Fibroblast of lung (primary cell): ENCODE measurements around the gene EPHB3. TPM values are rescaled to one million over a fixed set of nuclear protein-coding genes. Genes with fewer than 3 reads are reported as not detected.

Experiments
- DNase-seq, 2 donors: peaks; one replicate each; pipeline versions ENCODE4 v3.0.0 to v3.0.0-alpha.2; 2010; ENCODE audit warnings: low read depth in 2 of 2
- H2AFZ ChIP-seq: 2 replicates; pipeline ENCODE4 v1.5.1; 2012; ENCODE audit warnings: low read length, control low read depth, inconsistent platforms
- H3K27ac ChIP-seq: 2 replicates; pipeline ENCODE4 v1.5.1; 2011; ENCODE audit warnings: low read length, control low read depth; ENCODE audit not compliant: insufficient read depth
- H3K27me3 ChIP-seq: 2 replicates; pipeline ENCODE4 v1.5.1; 2011; ENCODE audit warnings: mild to moderate bottlenecking, low read length; ENCODE audit not compliant: control insufficient read depth, insufficient read depth
- H3K36me3 ChIP-seq: 2 replicates; pipeline ENCODE4 v1.5.1; 2011; ENCODE audit warnings: low read length; ENCODE audit not compliant: control insufficient read depth, insufficient read depth
- H3K4me1 ChIP-seq: 2 replicates; pipeline ENCODE4 v1.5.1; 2011; ENCODE audit warnings: low read length; ENCODE audit not compliant: control insufficient read depth, insufficient read depth; ENCODE audit errors: extremely low read depth
- H3K4me2 ChIP-seq: 2 replicates; pipeline ENCODE4 v1.5.1; 2011; ENCODE audit warnings: low read length, control low read depth; ENCODE audit not compliant: insufficient read depth; ENCODE audit errors: extremely low read depth
- H3K4me3 ChIP-seq, 4 experiments: fragments of 200-600 bp in 1 of 4; sonication (generic) in 1 of 4; replicated peaks in 1 of 4; 2 replicates each; pipeline ENCODE4 v1.5.1; 2011 to 2016; ENCODE audit warnings: low read length in 4 of 4, low read depth in 3 of 4, mild to moderate bottlenecking in 3 of 4, control low read depth in 2 of 4, inconsistent platforms in 1 of 4, mixed read lengths in 1 of 4; ENCODE audit not compliant: insufficient read depth in 1 of 4; ENCODE audit errors: control extremely low read depth in 1 of 4
- H3K79me2 ChIP-seq: 2 replicates; pipeline ENCODE4 v1.5.1; 2012; ENCODE audit warnings: mild to moderate bottlenecking, low read length, inconsistent platforms; ENCODE audit not compliant: control insufficient read depth, insufficient read depth
- H3K9ac ChIP-seq: 2 replicates; pipeline ENCODE4 v1.5.1; 2011; ENCODE audit warnings: mild to moderate bottlenecking, low read length, control low read depth; ENCODE audit not compliant: insufficient read depth
- H3K9me3 ChIP-seq: 2 replicates; pipeline ENCODE4 v1.5.1; 2012; ENCODE audit warnings: low read depth, low read length; ENCODE audit not compliant: control insufficient read depth, insufficient read depth
- H4K20me1 ChIP-seq: 2 replicates; pipeline ENCODE4 v1.5.1; 2011; ENCODE audit warnings: low read length; ENCODE audit not compliant: control insufficient read depth, insufficient read depth; ENCODE audit errors: extremely low read depth
- EZH2 ChIP-seq: IDR thresholded peaks from 2 replicates; pipeline ENCODE4 v1.5.1; 2012; ENCODE audit warnings: low read length, control low read depth, mild to moderate bottlenecking; ENCODE audit errors: missing control alignments
- polyA plus RNA-seq, 2 donors: library from polyadenylated mRNA; depleted of rRNA in 1 of 2; stranded (reverse) in 1 of 2; unstranded in 1 of 2; fragments of >200 nt; gene quantifications; 2 replicates each; pipeline ENCODE4 v1.2.1, GENCODE V29; 2011 to 2012; ENCODE audit warnings: missing spikeins in 1 of 2
- total RNA-seq: library from RNA; depleted of rRNA; stranded (reverse); fragments of >200 nt; gene quantifications from 2 replicates; pipeline ENCODE4 v1.2.1, GENCODE V29; 2014
- TF ChIP-seq, protein P1 (sequence below), 2 donors: IDR thresholded peaks in 1 of 2; conservative IDR thresholded peaks in 1 of 2; 1 replicate in 1 of 2; 2 replicates in 1 of 2; pipeline ENCODE4 v1.5.1; 2011 to 2012; ENCODE audit warnings: low read length in 2 of 2, control low read depth in 1 of 2, inconsistent platforms in 1 of 2, low read depth in 1 of 2, mild to moderate bottlenecking in 1 of 2

The EPHB3 gene
- total and polyA plus RNA-seq, 2 donors (not counting 1 experiment from before 2014, with no cell fraction given) = 1.6 to 7.6 TPM

DNA sequence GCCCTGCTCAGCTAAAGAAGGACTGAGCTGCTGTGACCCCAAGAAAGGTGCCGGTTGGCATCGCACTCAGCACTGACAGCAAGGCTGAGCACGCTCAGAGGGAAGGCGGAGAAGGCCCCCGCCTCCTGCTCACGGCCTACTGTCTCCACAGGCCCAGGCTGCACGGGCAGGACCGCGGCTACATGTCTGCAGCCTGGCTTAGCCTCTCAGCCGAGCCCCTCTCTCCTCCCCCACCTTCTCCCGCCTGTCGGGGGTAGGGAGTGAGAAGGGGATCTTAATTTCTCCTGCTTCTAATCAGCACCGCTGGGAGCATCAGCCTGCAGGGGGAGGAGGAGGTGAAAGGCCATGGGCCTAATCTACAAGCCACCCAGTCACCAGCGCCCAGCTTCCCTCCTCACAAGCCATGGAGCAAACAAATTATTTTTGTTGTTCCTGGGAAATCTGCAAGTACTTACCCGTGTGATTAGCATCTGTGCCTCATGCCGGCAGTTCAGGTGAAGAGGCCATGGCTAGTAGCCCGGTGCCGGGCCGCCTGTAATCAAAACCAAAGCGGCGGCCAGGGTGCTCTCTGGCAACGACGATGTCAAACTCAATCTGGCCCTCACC lies 68.1 kb downstream of the EPHB3 start:
- H3K4me1 ChIP-seq = no peaks in the 10 kb centered on the region
- no peaks in the 10 kb centered on the region for H3K36me3 ChIP-seq
- no peaks in the 10 kb centered on the region for H4K20me1 ChIP-seq
- no peaks in the 10 kb centered on the region for H3K9me3 ChIP-seq
- no peak overlapping the region for H3K4me3 ChIP-seq
- no peak for TF ChIP-seq EZH2
- TF ChIP-seq, protein P1, sequence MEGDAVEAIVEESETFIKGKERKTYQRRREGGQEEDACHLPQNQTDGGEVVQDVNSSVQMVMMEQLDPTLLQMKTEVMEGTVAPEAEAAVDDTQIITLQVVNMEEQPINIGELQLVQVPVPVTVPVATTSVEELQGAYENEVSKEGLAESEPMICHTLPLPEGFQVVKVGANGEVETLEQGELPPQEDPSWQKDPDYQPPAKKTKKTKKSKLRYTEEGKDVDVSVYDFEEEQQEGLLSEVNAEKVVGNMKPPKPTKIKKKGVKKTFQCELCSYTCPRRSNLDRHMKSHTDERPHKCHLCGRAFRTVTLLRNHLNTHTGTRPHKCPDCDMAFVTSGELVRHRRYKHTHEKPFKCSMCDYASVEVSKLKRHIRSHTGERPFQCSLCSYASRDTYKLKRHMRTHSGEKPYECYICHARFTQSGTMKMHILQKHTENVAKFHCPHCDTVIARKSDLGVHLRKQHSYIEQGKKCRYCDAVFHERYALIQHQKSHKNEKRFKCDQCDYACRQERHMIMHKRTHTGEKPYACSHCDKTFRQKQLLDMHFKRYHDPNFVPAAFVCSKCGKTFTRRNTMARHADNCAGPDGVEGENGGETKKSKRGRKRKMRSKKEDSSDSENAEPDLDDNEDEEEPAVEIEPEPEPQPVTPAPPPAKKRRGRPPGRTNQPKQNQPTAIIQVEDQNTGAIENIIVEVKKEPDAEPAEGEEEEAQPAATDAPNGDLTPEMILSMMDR (conservative IDR thresholded peaks at IDR 0.05 in 1 of 2, IDR thresholded peaks at IDR 0.05 in 1 of 2; ENCODE audit: low read depth in 1 of 2, low read length in 2 of 2) = no peak
- H3K79me2 ChIP-seq = no peaks in the 10 kb centered on the region
- DNase-seq = no peak
- no peak overlapping the region for H3K27ac ChIP-seq
- H3K9ac ChIP-seq = no peak overlapping the region
- peaks cover 8% of the 10 kb centered on the region for H3K27me3 ChIP-seq
- no peak overlapping the region for H3K4me2 ChIP-seq
- H2AFZ ChIP-seq = no peak overlapping the region

- no peak overlapping the region for H2AFZ ChIP-seq
- H4K20me1 ChIP-seq = no peaks in the 10 kb centered on the region
- H3K4me3 ChIP-seq = no peak overlapping the region
- TF ChIP-seq, protein P1 (conservative IDR thresholded peaks at IDR 0.05 in 1 of 2, IDR thresholded peaks at IDR 0.05 in 1 of 2; ENCODE audit: low read depth in 1 of 2, low read length in 2 of 2) = no peak
- no peak for TF ChIP-seq EZH2
- no peaks in the 10 kb centered on the region for H3K4me1 ChIP-seq
- DNase-seq = no peak
- no peak overlapping the region for H3K4me2 ChIP-seq
- H3K9ac ChIP-seq = no peak overlapping the region
- H3K36me3 ChIP-seq = no peaks in the 10 kb centered on the region
- H3K9me3 ChIP-seq = no peaks in the 10 kb centered on the region
- H3K79me2 ChIP-seq = no peaks in the 10 kb centered on the region
- H3K27me3 ChIP-seq = peaks cover 8% of the 10 kb centered on the region
- H3K27ac ChIP-seq = no peak overlapping the region
These were observed 69.4 kb downstream of the EPHB3 start for GRCh38 chr3:184630861-184631471.

GRCh38 chr3:184631472-184631861 lies 69.9 kb downstream of the EPHB3 start:
- Histone ChIP-seq H3K9me3 (no peaks in the 10 kb centered on the region), H4K20me1 (no peaks in the 10 kb centered on the region), H3K9ac (no peak overlapping the region), H3K27ac (no peak overlapping the region), H3K36me3 (no peaks in the 10 kb centered on the region), H3K4me1 (no peaks in the 10 kb centered on the region), H2AFZ (no peak overlapping the region), H3K4me2 (no peak overlapping the region), H3K79me2 (no peaks in the 10 kb centered on the region), H3K27me3 (peaks cover 13% of the 10 kb centered on the region), H3K4me3 (no peak overlapping the region)
- TF ChIP-seq, protein P1 (conservative IDR thresholded peaks at IDR 0.05 in 1 of 2, IDR thresholded peaks at IDR 0.05 in 1 of 2; ENCODE audit: low read depth in 1 of 2, low read length in 2 of 2) = no peak
- TF ChIP-seq EZH2 = no peak
- no peak for DNase-seq

Other genes starting within 250 kb of the EPHB3 start
- 187 and 263 TPM in 2 replicates for gene EIF4G1, start 247.2 kb upstream of the EPHB3 start, total RNA-seq
- gene EIF4G1, start 247.2 kb upstream of the EPHB3 start, polyA plus RNA-seq = 235 and 349 TPM in 2 replicates
- 18.5 and 22.3 TPM in 2 replicates for gene FAM131A, start 224.2 kb upstream of the EPHB3 start, total RNA-seq
- gene FAM131A, start 224.2 kb upstream of the EPHB3 start, polyA plus RNA-seq = 9.3 and 13.4 TPM in 2 replicates
- gene CLCN2, start 200.2 kb upstream of the EPHB3 start, total RNA-seq = 1.8 and 3.1 TPM in 2 replicates
- gene CLCN2, start 200.2 kb upstream of the EPHB3 start, polyA plus RNA-seq = 0.93 and 1.7 TPM in 2 replicates
- gene POLR2H, start 200.1 kb upstream of the EPHB3 start, total RNA-seq = 59.6 and 62.4 TPM in 2 replicates
- 100 and 124 TPM in 2 replicates for gene POLR2H, start 200.1 kb upstream of the EPHB3 start, polyA plus RNA-seq
- gene THPO, start 183.6 kb upstream of the EPHB3 start, total RNA-seq = 0.50 and 0.51 TPM in 2 replicates
- gene THPO, start 183.6 kb upstream of the EPHB3 start, polyA plus RNA-seq = 0.16 and 0.27 TPM in 2 replicates
- gene CHRD, start 181.7 kb upstream of the EPHB3 start, total RNA-seq = 1.3 and 4.8 TPM in 2 replicates
- 0.46 and 1.3 TPM in 2 replicates for gene CHRD, start 181.7 kb upstream of the EPHB3 start, polyA plus RNA-seq
- gene MAGEF1, start 150.3 kb downstream of the EPHB3 start, total RNA-seq = 16.7 and 21.5 TPM in 2 replicates
- 21.0 and 22.6 TPM in 2 replicates for gene MAGEF1, start 150.3 kb downstream of the EPHB3 start, polyA plus RNA-seq